NAMALWA (cell line): ENCODE data around the gene TCERG1L.
"Not testable (repeated sequence)": the region's sequence is repeated elsewhere in the genome, so short reads cannot be mapped to it uniquely, and the experiment has no call there.

ENCODE experiments used
- DNase-seq: peaks from one replicate; pipeline ENCODE4 v3.0.0-alpha.2; 2015; ENCODE audit warnings: low spot score

The TCERG1L gene

DNA sequence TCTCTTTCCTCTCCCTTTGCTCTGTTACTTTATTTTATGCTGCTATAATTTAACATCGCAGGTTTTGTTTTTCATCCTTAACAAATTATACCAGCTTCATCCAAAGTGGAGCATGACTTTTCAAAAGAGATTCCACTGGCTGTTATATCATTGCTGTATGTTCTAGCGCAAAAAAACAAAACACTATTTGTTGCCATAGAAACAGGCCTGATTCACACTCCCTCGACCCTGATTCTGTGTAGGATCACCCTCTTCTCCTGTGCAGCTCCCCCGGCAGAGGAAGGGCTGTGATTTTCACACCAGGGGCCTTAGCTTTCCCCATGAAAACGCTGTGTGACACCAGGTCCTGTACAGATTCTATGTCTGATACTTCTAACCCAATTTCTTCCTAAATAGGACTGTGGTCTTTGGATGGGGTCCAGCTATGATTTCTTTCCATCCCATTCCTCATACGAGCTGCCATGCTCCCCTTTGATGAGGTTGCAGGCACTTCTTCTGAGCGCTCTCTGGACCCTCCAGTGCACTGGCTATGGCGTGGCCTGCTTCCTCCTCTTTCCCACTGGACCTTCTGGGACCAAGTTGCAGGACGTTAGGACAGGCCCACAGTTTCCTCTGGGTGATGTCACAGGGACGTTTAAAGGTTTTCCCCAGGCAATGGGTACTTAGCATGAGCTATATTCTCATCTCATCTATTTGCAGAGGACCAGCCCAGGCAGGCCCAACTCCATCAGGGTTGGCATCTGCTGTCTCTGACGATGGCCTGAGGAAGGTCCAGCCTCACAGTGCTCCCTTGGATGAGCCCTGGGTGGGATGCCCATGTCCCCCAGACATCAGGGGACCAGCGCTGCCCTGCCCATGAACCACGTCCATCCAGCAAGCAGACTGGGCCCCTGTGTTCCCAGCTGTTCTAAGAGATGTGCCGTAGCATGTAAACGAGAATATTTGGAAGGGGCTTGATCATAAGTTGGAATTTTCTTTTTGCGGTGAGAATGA is 210.8 kb downstream of the TCERG1L start:
- DNase-seq, result not testable (repeated sequence)

DNA sequence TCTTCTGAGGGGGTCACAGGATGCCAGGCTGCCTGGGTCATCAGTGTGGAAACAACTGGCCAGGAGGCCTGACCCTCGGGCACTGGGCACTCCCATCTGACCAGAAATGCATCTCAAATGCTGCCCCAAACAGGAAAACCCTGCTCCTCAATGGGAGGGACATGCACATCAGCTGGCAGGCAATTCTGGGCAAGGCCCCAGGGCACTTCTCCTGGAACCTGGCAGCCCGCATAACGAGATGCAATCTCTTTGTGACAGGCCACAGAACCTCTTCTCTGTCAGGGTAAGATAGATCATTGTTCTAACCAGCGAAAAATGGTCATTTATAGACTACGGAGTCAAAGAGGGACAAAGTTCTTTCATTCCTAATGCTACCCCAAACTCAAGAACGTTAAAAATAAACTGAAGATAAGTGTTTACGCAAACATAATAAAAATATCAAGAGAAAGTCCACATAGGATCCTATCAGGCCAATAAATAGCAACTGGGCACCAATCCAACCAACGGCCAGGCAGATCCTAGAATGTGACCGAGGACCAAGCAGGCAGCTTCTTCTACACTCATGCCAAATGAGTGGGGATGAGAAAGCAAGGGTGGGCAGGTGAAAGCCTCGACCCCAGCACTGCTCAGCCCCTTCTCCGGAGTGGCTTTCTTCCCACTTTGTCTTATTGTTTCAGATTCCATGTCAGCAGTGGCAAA is 212.3 kb downstream of the TCERG1L start:
- DNase-seq, result no peak

DNA sequence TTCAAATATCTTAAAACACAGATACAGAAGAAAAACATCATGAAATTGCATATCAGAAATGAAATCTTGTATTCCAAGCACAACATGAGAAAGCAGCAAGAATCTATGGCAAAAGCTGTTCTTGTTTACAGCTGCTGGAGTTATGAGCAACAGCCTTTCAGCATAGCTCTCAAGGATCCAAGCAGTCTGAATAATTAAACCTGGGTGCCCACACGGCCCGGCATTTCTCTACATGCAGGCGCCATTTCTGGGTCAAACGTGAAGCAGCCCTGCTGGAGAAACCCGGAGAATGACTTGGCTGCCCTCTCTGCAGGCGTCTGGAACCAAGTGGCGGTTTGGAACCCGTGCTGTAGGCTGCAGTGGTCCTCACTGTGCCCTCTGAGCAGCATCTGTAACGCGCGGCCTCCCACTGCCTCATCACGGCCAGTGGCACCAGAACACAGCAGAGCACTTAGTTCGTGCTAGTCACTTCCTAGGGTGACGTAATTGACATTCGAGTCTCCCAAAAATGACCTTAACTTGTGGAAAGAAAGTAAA is 213.0 kb downstream of the TCERG1L start:
- DNase-seq, result no peak

DNA sequence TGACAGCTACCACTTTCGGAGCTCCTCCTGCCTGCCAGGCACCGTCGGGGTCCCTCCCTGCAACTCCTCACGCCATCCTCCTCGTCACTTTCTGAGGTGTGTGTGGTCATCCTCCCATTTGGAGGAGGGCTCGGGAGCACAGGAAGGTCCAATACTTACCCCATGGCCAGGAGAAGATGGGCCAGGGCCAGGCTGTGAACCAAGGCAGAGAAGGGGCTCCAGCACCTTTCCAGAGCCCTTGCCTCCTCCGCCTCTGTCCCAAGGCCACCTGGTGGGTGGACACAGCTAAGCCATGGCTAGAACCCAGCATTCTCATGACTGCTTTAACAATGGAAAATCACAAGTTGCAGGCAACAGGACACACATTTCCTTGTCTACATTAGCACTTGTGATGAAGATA is 215.5 kb downstream of the TCERG1L start:
- no peak for DNase-seq

DNA sequence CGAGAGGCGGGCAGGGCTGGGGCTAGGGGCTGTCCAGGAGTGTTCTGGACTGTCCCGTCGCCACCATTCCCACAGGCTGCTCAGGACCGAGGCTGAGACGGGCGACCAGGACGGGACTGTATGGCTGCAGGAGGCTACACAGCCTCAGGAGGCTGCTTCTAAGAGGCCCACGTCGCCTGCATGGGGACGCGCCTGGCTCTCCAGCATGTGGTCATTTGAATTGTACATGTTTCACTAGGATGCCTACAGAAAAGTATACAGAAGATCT is 216.3 kb downstream of the TCERG1L start:
- no peak for DNase-seq

DNA sequence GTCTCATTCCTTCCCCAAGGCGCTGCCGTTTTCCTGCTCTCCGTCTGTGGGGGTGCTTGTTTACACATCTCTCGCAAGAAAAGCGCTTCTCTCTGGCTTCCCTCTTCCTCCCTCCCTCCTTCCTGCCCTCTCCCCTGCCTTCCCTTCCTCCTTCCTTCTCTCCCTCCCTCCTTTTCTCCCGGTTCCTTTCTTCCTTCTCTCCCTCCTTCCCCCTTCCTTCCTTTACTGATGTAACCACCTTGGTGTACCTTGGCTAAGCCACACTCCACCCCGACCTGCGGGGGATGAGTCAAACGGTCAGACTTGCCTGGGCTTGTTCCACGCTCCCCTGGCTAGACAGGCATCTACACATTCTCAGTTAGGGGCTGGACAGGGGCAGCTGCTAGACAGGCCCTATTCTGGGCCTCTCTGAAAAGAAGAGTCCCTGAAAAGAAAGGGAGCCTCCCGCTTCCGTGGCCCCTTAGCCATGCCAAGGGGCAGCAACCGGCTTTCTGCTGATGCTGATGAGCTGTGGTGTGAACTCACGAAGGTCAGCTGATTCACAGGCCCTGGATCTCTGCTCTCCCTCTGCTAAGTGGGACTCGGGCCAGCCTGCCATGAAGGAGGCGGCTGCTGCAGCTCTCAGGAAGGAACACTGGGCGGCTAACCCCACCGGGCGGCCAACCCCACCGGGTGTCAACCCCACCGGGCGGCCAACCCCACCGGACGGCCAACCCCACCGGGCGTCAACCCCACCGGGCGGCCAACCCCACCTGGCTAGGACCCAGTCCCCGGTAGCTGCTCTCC is 216.8 kb downstream of the TCERG1L start:
- DNase-seq, result no peak

DNA sequence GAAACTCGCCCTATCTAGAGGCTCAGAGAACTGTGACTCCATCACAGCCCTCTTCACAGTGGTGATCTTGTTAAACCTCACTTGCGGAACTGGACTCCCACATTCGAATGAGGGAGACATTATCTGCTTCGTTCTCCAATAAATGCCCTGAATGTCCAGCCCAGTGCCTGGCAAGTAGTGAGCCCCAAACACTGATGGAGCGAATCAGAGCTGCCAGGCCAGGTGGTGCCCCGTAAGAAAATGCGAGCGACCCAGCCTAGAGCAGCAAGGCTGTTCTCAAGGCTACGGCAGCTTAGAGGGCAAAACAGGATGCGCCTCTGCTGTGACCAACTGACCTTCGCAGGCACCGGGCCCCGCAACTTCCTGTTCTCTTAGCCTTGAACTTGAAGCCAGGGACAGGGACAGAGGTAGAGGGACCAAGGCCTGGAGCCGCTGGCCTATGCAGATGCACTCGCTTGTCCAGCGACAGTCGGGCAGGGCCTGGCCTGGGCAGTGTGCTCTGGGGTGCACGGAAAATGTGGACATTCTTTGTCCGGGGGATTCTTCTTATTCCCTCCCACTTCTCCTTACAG is 217.6 kb downstream of the TCERG1L start:
- no peak for DNase-seq

DNA sequence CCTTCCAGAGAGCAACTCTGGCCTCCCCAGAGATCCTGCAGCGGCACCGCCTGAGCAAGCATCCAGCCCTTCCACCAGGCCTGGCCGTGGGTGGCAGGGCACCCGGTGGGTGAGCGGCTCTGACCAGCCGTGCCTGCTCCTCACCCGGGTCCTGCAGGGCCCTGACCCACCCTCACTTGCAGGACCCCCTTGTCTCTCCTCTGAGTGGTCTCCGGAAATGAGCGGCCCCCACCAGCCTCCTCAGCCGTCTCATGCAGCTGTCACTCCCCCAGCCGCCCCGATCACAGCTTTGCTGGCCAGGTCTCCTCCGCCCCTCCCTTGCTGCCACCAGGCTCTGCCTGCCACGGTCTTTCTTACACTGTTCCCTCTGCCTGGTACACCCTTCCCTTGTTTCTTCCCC is 218.2 kb downstream of the TCERG1L start:
- DNase-seq, result no peak

DNA sequence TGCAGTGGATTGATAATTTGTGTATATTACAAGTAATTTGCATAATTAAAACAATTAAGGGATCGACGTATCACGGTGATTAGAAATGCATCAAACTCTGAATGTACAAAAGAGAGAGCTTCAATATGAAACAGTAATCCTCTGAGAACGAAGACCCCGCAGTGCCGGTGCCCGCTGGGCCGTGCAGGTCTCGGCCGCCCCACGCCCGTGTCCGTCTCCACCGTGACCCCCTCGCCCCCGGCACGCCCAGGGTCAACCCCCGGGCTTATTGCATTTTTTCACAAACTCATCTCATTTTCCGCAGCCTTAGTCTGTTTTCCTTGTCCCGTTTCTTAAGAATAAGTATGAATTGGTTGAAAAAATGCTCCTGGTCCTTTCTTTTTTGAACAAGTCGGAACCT is 218.6 kb downstream of the TCERG1L start:
- DNase-seq, result no peak

DNA sequence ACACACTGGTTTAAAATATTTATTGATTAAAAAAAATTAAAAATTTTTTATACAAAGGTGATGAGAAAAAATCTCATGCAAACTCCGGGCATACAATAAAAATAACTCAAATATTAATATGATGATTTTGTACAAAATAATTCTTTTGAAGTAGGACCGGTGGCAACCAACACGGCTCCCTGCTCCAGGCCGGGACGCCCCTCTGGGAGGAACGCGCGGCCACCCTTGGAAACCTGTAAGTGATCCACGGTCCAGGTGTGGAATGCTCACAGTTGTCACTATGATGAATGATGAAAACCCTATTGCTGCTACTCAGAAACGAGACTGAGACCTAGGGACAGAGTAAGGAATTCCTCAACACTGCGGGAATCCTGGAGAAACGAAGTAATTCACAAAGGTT is 219.1 kb downstream of the TCERG1L start:
- no peak for DNase-seq

DNA sequence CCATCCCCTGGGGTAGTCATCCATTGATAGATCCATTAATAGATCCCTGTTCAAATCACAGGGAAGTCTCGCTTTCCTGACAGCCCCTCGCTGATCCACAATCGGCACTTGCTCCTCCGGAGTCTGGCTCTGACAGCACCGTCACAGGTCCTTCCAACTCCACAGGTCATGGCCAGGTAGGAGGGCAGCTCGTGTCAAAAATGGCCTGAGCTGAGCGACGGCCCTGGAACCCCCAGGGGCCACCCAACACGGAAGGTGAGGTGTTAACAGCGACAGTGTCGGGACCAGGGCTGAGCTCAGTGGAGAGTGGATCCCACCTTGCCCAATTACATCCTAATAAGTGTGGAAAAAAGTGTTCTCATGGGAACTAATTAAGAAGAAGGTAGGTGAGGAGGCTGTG is 219.8 kb downstream of the TCERG1L start:
- no peak for DNase-seq

DNA sequence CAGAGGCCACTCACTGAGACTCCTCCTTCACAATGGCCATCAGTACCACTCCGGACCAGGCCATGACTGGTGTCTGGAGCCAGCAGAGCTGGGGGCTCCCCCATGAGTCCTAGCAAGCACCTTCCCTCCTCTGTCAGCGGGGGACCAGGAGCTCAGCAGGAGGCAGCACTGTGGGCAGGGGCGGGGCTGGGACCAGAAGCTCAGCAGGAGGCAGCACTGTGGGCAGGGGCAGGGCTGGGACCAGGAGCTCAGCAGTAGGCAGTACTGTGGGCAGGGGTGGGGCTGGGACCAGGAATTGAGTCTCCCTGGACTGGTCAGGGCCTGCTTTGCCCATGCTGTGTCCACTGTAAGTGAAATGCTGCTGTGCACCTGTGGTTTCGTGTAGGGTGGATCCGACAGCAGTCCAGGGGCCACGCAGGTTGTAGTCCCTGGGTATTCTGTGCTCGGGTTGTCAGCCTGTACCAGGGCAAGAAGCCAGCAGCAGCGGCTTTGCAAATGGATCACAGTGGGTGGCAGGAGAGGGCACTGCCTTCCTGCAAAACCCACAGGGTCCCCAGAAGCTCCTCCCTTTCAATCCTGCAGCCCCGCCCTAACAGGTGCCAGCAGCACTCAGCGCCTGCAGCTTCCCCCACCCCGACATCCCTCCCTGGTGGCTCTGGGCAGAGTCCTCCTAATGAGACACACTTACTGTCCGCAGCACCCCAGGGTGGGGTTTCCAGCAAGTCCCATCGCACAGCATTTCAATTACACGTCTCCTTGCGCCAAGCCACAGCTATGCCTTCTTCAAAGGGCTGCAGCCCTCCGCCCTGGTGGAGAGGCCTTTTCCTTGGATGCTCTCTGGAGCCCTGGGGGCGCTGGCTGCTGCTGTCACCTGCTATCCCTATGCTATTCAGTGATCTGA is 220.5 kb downstream of the TCERG1L start:
- DNase-seq, result no peak

DNA sequence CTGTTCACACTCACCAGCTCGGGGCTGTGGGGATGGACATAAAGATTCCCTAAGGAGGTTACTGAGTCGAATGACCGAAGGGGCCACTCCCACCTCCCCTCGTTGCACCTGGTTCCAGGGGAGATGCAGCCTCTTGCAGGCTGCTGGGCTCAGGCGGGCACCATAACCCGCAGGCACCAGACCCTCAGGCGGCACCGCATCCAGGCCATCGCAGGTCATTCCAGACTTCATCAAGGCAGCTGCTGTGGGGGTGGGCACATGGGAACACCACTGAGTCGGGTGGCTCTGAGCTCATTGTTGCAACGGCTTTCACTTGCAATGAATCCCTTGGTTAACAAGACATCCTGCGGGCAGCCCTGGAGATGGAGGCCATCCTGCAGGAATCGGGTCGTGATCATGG is 221.7 kb downstream of the TCERG1L start:
- DNase-seq, result no peak

DNA sequence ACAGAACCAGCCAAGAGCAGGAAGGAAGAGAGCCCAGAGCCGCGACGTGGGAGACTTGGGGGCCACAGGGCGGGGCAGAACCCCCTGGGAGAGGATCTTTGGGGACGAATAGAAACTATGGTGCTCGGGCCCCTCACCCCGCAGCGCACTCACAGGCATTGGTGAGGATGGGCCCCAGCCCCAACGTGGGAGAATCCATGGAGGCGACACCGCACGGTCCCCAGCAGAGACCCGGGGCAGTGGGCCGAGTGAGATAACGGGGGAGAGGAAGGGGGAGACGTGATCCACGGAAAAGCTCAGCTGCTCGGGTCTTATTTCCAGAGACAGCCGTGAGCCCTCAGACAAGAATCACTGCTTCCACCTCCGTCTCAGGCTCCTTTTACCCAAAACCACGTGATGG is 222.4 kb downstream of the TCERG1L start:
- DNase-seq, result no peak

DNA sequence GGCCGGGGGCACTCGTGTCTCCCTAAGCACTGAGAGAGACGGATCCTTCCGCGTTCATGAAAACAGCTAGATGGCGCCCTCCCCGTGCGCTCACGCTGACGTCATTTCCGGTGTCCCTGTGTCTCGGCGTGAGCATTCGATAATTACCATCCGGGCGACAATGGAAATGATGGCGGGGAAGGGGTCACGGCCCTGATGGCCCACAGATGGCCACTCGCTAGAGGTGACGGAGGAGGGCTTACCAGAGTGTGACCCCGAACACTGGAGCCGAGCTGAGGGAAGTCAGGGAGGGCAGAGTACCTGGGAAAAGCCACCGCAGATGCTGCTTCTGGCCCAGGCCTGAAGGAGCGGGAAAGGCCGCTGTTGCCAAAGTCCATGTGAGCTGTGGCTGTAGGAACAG is 222.9 kb downstream of the TCERG1L start:
- no peak for DNase-seq

DNA sequence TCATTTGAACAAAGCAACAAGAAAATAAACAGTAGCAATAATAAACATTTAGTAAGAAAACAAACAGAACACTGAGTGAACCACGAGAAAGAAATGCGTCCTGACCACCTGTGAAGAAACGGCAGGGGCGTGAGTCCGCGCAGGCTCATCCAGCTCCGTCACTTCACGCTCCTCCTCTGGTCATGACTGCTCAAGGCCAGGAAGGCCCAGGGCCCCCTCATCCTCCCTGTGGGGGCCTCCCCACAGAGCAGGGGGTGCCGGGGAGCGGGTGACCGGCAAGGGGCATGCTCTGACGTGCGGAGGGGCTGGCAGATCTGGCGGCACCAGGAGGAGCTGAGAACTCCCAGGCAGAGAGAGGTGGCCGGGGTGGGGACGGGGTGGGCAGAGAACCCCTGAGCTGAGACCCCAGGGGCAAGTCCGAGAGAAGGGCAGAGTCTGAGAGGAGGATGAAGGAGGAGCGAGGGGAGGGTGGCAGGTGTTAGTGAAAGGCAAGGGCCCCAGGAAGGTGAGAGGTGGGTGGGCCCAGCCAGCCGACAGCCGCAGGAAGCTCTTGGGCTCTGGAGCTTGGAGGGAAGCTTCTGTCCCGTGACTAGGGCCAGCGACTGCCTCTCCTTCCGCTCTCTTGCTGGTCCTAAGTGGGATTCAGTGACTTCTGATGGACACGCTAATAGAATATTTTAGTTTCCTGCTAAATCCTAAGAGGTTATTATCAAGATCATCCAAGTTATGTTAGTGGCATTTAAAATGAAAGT is 223.9 kb downstream of the TCERG1L start:
- no peak for DNase-seq

DNA sequence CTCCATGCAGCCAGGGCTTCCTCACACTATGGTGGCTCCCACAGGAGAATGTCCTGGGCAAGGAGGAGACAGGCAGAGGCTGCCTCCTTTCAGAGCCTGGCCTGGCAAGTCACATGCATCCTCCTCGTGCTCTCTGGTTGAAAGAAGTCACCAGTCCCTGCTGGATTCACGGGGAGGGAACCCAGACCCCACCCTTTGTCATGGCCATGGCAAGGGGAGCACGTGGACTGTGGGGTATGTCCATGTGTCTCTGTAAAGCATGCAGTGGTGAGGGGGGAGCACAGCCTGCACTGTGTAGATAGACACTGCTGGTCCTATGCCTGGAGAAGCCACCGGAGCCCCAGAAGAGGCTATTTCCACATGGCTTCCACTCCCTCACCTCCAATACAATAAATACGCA is 225.0 kb downstream of the TCERG1L start:
- DNase-seq, result no peak

DNA sequence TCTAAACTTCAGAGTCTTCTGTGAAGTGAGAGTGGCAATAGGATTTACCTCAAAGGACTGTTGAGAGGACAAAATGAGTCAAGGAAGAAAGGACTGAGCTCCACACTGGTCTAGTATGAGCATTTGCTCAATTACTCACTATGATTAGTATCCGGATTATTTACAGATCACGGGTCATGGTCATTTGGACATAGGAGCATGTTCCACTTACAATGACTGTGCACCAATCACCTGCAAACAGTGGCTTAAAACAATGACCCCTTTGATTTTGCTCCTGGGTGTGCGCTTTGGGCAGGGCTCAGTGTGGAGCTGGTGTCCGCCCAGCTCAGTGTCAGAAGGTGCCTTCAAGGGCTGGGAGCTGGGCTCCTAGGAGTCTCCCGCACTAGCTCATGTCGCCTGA is 225.4 kb downstream of the TCERG1L start:
- no peak for DNase-seq

DNA sequence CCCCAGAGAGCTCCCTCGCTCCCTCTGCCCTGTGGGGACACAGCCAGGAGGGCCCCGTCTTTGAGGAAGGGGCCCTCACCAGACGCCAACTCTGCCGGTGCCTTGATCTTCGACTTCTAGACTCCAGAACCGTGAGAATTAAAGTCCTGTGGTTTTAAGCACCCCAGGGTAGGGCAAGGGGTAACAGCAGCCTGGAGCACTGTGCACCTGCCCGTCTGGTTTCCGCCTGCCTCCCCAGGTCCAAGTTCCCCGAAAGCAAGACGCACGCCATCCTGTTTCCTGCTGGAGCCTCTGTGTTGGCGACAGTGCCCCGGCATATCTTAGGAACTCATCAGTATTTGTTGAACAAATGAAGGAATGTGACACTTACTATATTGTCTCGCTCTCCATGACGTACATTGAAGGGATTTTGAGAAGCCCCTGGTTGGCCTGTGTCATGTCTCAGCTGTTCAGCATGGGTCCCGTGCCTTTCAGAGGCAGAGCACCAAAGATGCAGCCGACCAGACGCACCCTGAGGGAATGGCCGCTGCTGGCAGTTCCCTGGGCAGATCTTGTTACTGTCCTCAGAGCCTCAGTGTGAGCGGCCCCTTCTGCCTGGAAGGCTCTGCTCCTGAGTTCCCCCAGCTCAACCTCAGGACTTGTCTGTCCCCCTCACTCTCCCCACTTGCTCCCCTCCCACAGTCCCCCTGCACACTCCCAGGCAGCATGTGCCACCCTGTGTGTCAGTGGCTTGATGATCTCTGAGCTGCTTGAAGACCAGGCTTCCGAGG is 226.2 kb downstream of the TCERG1L start:
- no peak for DNase-seq

DNA sequence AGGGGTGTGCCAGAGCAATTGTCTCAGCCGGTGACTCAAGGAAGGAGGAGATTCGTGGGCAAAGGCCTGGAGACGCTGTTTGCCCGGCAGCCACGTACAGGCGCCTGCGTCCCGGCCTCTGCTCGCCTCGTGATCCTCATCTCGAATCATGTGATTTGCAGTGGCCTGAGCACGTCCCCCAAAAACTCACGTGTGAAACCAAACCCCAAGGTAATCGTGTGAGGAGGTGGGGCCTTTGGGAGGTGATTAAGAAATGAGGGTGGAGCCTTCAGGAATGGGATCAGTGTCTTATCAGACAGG is 226.8 kb downstream of the TCERG1L start:
- DNase-seq, result no peak
